K562 (cell line): ENCODE data around the gene SNRPA. TPM values are rescaled to one million over a fixed set of nuclear protein-coding genes. Genes with fewer than 3 reads are reported as not detected.

Experiments
- CBX2 ChIP-seq: fragments of 200-600 bp; sonication (generic); IDR thresholded peaks from one replicate; pipeline ENCODE4 v1.6.1; 2012; ENCODE audit warnings: mild to moderate bottlenecking, low read length, inconsistent platforms; ENCODE audit not compliant: insufficient read depth, poor library complexity, severe bottlenecking
- CC2D1A ChIP-seq: fragments of 450-650 bp; IDR thresholded peaks from 2 replicates; pipeline ENCODE4 v1.6.1; 2017; ENCODE audit warnings: mild to moderate bottlenecking
- HDAC8 ChIP-seq: fragments of 450-650 bp; IDR thresholded peaks from 2 replicates; pipeline ENCODE4 v1.6.1; 2016; ENCODE audit warnings: mild to moderate bottlenecking, missing genetic modification characterization, moderate library complexity, missing compliant biosample characterization
- HMG20A ChIP-seq: fragments of 450-650 bp; formaldehyde crosslinking; conservative IDR thresholded peaks from 2 replicates; pipeline ENCODE4 v1.4.0; 2020; ENCODE audit warnings: mild to moderate bottlenecking, mixed read lengths
- PHTF2 ChIP-seq: fragments of 250-450 bp; sonication (Bioruptor Pico); IDR thresholded peaks from 2 replicates; pipeline ENCODE4 v1.5.0; 2021; ENCODE audit warnings: mild to moderate bottlenecking
- SUPT5H ChIP-seq: fragments of 450-650 bp; IDR thresholded peaks from 2 replicates; pipeline ENCODE4 v1.6.1; 2016
- ZKSCAN3 ChIP-seq: fragments of 250-450 bp; sonication (Bioruptor Pico); IDR thresholded peaks from 2 replicates; pipeline ENCODE4 v1.4.0; 2020
- ZNF121 ChIP-seq: sonication (generic); formaldehyde crosslinking; conservative IDR thresholded peaks from 2 replicates; pipeline ENCODE4 v1.8.0; 2022; ENCODE audit warnings: missing genetic modification reagents
- polyA plus RNA-seq, 8 experiments: library from polyadenylated mRNA; depleted of rRNA in 4 of 8; stranded (reverse) in 5 of 8; unstranded in 3 of 8; fragments of >200 nt; fragmentation: Nextera tagmentation in 2 of 8; fragmentation: Illumina TruSeq in 1 of 8; extraction: Ambion mirVana in 2 of 8; extraction: Trizol in 1 of 8; gene quantifications; 2 replicates each; pipeline versions ENCODE4 v1.2.1 to v1.2.3, GENCODE V29; 2011 to 2014; ENCODE audit warnings: inconsistent platforms in 1 of 8, missing spikeins in 1 of 8
- total RNA-seq, 7 experiments: library from RNA; depleted of rRNA in 6 of 7; stranded (reverse); fragments of >200 nt in 6 of 7; fragmentation: Illumina TruSeq in 2 of 7; extraction: Trizol in 2 of 7; gene quantifications; 2 replicates each; pipeline versions ENCODE4 v1.2.1 to v1.2.3, GENCODE V29; 2011 to 2021; ENCODE audit warnings: low replicate concordance in 1 of 7
- TF ChIP-seq, protein P1 (sequence below), 2 experiments: fragments of 450-650 bp in 1 of 2; sonication (generic) in 1 of 2; formaldehyde crosslinking in 1 of 2; IDR thresholded peaks in 1 of 2; conservative IDR thresholded peaks in 1 of 2; 2 replicates each; pipeline versions ENCODE4 v1.6.1 to v1.8.1; 2016 to 2023; ENCODE audit warnings: mild to moderate bottlenecking in 2 of 2, moderate library complexity in 2 of 2, inconsistent platforms in 1 of 2, missing genetic modification reagents in 1 of 2
- TF ChIP-seq, protein P2 (sequence below): fragments of 250-450 bp; sonication (Bioruptor Pico); IDR thresholded peaks from 2 replicates; pipeline ENCODE4 v1.8.0; 2021; ENCODE audit warnings: moderate library complexity, mild to moderate bottlenecking, inconsistent platforms
- TF ChIP-seq, protein P3 (sequence below), 2 experiments: fragments of 450-650 bp; conservative IDR thresholded peaks; 2 replicates each; pipeline ENCODE4 v1.6.1; 2017; ENCODE audit warnings: mild to moderate bottlenecking in 2 of 2, moderate library complexity in 2 of 2
- TF ChIP-seq, protein P4 (sequence below), 2 experiments: fragments of 450-650 bp; IDR thresholded peaks; 2 replicates each; pipeline ENCODE4 v1.6.1; 2016
- TF ChIP-seq, protein P5 (sequence below): fragments of 150-350 bp; IDR thresholded peaks from 2 replicates; pipeline ENCODE4 v1.6.1; 2014; ENCODE audit warnings: low read depth, mild to moderate bottlenecking, low read length, borderline replicate concordance

SNRPA gene
- total and polyA plus RNA-seq, 9 of the 15 experiments (the other 6 are each of a cell fraction or from before 2014, with no cell fraction given): 16.3 to 311 (median 193) TPM

DNA sequence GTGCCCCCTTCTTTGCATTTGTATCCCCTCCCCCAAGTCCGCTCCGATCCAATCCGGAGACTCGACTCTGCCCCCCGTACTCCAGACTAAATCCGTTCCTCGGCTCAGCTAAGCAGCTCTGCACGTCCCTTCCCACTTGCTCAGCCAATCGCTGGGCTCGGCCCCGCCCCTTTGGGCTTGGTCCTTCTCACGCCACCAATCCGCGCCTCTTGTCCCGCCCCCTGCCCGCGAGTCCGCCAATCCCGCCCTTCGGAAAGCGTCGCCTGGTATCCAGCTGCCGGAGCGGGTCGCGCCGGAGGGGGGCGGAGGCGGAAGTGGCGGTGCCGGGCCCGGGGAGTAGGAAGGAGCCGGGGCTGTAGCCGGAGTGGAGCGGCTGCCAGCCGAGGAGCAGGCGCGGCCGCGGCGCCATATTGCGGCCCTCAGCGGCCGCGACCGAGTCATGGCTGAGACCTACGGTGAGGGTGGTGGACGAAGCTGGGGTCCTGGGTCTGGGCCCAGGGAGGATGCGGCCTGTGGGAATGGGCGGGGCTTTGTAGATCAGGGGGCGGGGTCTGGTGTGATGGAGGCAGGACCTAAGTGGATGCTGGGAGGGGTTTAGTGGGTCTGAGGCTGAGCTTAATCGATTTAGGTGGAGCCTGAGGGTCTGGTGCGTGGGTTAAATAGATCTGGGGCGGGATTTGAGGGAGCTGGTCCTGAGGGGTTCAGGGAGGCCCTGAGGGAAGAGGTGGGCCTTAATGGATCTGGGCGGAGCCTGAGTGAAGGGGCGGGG is 27.1 kb downstream of the SNRPA start, which contains the start of gene RAB4B (continued):
- TF ChIP-seq PHTF2 (no peak), HMG20A (CRISPR knock-in tag) (no peak), CC2D1A (no peak), SUPT5H (peak; percentile 72; the same call in 1 of the 2 replicates), CBX2 (no peak), ZKSCAN3 (no peak), ZNF121 (CRISPR knock-in tag) (no peak), HDAC8 (tag) (no peak)
- TF ChIP-seq, protein P1, sequence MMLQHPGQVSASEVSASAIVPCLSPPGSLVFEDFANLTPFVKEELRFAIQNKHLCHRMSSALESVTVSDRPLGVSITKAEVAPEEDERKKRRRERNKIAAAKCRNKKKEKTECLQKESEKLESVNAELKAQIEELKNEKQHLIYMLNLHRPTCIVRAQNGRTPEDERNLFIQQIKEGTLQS (IDR thresholded peaks at IDR 0.05): no peak
- TF ChIP-seq, protein P1 (CRISPR knock-in tag; conservative IDR thresholded peaks at IDR 0.05): no peak
- TF ChIP-seq, protein P2, sequence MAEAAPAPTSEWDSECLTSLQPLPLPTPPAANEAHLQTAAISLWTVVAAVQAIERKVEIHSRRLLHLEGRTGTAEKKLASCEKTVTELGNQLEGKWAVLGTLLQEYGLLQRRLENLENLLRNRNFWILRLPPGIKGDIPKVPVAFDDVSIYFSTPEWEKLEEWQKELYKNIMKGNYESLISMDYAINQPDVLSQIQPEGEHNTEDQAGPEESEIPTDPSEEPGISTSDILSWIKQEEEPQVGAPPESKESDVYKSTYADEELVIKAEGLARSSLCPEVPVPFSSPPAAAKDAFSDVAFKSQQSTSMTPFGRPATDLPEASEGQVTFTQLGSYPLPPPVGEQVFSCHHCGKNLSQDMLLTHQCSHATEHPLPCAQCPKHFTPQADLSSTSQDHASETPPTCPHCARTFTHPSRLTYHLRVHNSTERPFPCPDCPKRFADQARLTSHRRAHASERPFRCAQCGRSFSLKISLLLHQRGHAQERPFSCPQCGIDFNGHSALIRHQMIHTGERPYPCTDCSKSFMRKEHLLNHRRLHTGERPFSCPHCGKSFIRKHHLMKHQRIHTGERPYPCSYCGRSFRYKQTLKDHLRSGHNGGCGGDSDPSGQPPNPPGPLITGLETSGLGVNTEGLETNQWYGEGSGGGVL: no peak
- TF ChIP-seq, protein P3, sequence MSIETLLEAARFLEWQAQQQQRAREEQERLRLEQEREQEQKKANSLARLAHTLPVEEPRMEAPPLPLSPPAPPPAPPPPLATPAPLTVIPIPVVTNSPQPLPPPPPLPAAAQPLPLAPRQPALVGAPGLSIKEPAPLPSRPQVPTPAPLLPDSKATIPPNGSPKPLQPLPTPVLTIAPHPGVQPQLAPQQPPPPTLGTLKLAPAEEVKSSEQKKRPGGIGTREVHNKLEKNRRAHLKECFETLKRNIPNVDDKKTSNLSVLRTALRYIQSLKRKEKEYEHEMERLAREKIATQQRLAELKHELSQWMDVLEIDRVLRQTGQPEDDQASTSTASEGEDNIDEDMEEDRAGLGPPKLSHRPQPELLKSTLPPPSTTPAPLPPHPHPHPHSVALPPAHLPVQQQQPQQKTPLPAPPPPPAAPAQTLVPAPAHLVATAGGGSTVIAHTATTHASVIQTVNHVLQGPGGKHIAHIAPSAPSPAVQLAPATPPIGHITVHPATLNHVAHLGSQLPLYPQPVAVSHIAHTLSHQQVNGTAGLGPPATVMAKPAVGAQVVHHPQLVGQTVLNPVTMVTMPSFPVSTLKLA (conservative IDR thresholded peaks at IDR 0.05): peak; percentile 67 to 88
- TF ChIP-seq, protein P4, sequence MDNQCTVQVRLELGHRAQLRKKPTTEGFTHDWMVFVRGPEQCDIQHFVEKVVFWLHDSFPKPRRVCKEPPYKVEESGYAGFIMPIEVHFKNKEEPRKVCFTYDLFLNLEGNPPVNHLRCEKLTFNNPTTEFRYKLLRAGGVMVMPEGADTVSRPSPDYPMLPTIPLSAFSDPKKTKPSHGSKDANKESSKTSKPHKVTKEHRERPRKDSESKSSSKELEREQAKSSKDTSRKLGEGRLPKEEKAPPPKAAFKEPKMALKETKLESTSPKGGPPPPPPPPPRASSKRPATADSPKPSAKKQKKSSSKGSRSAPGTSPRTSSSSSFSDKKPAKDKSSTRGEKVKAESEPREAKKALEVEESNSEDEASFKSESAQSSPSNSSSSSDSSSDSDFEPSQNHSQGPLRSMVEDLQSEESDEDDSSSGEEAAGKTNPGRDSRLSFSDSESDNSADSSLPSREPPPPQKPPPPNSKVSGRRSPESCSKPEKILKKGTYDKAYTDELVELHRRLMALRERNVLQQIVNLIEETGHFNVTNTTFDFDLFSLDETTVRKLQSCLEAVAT (IDR thresholded peaks at IDR 0.05): peak; percentile 32 to 62; a peak in 1 of 4 replicates
- TF ChIP-seq, protein P5, sequence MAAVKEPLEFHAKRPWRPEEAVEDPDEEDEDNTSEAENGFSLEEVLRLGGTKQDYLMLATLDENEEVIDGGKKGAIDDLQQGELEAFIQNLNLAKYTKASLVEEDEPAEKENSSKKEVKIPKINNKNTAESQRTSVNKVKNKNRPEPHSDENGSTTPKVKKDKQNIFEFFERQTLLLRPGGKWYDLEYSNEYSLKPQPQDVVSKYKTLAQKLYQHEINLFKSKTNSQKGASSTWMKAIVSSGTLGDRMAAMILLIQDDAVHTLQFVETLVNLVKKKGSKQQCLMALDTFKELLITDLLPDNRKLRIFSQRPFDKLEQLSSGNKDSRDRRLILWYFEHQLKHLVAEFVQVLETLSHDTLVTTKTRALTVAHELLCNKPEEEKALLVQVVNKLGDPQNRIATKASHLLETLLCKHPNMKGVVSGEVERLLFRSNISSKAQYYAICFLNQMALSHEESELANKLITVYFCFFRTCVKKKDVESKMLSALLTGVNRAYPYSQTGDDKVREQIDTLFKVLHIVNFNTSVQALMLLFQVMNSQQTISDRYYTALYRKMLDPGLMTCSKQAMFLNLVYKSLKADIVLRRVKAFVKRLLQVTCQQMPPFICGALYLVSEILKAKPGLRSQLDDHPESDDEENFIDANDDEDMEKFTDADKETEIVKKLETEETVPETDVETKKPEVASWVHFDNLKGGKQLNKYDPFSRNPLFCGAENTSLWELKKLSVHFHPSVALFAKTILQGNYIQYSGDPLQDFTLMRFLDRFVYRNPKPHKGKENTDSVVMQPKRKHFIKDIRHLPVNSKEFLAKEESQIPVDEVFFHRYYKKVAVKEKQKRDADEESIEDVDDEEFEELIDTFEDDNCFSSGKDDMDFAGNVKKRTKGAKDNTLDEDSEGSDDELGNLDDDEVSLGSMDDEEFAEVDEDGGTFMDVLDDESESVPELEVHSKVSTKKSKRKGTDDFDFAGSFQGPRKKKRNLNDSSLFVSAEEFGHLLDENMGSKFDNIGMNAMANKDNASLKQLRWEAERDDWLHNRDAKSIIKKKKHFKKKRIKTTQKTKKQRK: peak; percentile 89
